Brain pericyte (primary cell): ENCODE measurements around the gene TMEM132D.
"Not testable (repeated sequence)": the region's sequence is repeated elsewhere in the genome, so short reads cannot be mapped to it uniquely, and the experiment has no call there.

Source experiments
- DNase-seq: peaks from one replicate; pipeline ENCODE4 v3.0.0-alpha.2; 2012; ENCODE audit warnings: low read depth, low spot score

The TMEM132D gene

DNA sequence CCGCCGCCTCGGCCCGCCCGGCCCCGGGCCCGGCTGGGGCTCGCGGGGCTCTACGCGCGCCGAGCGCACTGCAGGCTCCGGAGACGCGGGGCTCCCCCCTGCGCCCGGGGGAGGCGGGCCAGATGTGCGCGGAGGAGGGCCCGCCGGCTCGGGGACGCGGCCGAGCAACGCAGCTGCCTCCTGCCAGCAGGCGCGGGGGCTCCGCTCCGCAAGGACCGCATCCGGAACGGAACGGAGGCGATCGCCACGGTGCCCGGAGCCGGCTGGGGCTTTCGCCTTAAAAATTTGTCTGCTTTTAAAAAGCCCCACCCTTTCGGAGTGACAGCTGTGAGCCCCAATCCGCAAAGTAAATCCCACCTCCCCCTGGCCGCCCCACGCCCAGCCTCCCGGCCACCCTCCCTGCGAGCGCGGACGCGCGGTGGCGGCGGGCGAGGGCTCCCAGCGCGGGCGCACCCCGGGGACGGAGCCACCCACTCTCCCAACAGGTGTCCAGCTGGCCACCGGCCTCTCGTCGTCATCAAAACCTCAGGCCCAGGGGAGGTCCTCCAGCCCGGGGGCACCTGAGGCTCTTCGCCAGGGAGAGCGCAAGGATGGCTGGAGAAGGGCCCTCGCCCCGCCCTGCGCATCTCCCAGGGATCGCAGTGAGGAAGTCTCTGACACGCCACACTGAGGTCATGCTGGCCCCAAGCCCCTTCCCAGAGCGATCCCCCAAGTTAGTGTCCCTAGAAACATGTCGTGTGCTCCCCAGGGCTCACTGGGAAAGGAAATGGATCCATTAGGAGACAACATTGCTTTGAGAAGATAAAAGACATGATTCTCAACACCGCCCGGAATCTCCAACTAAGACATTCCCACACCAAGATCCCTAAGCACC, at the start of gene TMEM132D:
TMEM132D (minus strand) TSS at position 70 of the 874 bp plus-strand sequence.
- DNase-seq = no peak

GRCh38 chr12:129949651-129950050, 45.8 kb upstream of the TMEM132D start:
- no peak for DNase-seq

DNA sequence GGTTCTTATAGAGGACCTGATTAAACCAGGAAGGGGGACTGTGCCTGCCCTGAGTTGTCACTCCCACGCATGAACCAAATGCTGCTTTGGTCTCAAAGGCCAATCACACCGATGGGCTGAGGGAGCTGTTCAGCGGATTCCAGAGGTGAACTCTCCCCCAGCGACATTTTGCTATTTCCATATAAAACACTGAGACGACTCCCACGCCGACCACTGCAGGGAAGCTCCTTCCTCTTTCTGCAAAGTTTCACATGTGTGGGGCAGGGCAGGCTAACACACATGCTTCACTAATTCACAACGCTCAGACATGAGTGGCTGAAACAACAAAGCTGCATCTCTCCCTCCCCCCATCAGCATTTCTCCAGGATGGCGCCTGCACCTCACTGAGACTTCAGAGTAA, 37.8 kb upstream of the TMEM132D start:
- no peak for DNase-seq

DNA sequence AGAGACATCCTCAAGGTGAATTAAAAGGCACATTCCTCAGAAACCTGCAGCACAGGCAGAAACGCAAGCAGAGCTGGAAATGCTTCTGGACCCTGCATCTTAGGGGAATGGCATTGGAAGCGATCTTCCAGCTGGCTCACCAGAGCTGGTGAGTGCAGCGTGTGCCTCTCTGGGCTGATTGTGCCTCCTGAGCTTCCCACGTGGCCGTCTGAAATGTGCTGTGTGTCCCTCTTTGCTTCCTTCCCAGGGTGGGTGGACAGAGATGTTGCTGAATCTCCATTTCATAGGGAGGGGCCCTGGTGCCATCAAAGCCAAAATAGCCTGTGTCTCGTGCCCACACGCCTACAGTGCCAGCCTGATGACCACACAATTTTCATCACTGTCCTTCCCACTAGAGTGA, 34.3 kb upstream of the TMEM132D start:
- no peak for DNase-seq

- no peak for DNase-seq
These were observed 33.6 kb upstream of the TMEM132D start for GRCh38 chr12:129937426-129937825.

- DNase-seq = no peak
These were observed 24.8 kb upstream of the TMEM132D start for GRCh38 chr12:129928643-129929042.

- DNase-seq = no peak
These were observed 23.6 kb upstream of the TMEM132D start for GRCh38 chr12:129927316-129927900.

GRCh38 chr12:129911428-129912049, 7.7 kb upstream of the TMEM132D start:
- no peak for DNase-seq

- DNase-seq = no peak
These were observed 5.5 kb upstream of the TMEM132D start for GRCh38 chr12:129909051-129910020.

GRCh38 chr12:129903092-129903945, 506 bp downstream of the TMEM132D start:
- DNase-seq = no peak

DNA sequence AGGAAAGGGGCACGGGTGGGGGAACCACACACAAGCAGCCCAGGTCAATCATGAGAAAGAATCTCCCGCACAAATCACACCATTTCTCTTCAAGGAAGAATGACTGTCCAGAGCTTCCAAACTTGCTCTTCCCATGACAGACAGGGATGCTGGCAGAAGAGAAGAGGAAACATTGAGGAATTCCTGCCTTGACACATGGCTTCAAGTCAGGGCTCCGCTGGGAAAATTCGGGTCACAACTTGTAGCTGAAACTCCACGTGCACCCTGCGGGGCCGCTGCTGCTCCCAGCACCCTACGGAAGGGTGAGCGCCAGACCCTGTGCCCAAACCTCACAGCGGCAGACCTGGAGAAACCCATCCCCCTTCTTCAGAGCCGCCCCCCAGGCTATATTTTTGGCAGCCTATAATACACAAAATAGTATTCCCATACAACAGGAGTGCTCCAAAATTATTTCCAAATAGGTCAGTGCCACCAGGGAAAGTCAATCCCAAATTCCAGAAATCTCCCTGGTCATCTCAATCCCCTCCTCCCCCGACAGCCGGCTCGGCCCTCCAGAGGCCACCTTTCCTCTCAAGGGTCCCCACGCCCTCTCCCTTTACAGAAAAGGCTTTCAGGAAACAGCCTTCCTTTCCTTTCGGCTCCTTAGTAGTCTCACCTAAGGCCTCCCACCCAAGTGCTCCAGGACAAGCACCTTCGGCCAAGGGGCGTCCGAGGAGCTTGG, 1.3 kb downstream of the TMEM132D start:
- no peak for DNase-seq

- DNase-seq = no peak
These were observed 2.6 kb downstream of the TMEM132D start for GRCh38 chr12:129901254-129901653.

DNA sequence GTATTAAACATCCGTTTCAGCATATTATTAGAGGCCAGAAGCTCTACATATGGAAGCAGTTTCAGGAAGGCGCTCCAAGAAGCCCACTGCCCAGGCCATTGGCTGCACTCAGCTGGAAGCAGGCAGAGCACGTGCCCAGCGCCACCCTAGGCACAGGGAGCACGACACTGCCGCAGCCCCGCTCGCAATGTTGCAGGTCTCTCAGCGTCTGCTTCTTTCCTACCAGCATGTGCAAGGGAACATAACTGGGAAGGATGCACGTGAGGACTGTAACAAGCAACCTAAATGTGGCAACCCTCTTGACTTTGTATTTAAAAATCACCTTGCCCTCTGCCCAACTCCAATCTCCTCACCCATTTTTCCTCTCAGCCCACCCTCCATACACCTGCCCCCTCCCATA, 3.5 kb downstream of the TMEM132D start:
- DNase-seq = no peak

DNA sequence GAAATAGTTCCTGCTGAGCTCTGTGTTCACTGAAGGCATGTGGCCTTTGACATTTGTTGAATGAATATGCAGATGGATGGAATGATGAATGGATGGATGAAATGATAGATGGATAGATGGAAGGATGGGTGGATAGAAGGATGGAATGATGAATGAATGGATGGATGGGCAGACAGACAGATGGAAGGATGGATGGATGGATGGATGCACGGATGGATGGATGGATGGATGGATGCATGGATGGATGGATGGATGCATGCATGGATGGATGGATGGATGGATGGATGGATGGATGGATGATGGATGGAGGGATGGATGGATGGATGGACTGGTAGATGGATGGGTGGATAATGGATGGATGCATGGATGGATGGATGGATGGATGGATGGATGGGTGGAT, 4.8 kb downstream of the TMEM132D start:
- not testable (repeated sequence) for DNase-seq

DNA sequence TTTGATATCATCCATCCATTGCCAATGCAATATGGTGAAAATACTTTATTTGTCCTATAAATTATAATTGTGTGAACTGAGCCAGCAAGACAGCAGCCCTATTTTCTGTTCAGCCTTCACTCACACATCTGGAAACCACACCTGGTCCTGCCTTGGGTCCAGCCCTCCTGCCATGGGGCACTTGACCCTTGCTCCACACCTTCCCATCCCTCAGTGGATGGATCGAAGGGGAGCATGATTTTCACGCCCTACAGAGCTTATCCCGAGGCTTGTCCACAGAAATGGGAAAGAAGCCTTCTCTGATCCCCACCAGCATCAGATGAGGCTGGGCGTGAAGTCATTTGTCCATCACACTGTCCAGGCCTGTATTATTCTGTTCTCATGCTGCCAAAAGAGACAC, 10.1 kb downstream of the TMEM132D start:
- DNase-seq = no peak

- DNase-seq = peak; percentile 46
These were observed 16.7 kb downstream of the TMEM132D start for GRCh38 chr12:129887101-129887500.

GRCh38 chr12:129886541-129886940, 17.3 kb downstream of the TMEM132D start:
- no peak for DNase-seq

DNA sequence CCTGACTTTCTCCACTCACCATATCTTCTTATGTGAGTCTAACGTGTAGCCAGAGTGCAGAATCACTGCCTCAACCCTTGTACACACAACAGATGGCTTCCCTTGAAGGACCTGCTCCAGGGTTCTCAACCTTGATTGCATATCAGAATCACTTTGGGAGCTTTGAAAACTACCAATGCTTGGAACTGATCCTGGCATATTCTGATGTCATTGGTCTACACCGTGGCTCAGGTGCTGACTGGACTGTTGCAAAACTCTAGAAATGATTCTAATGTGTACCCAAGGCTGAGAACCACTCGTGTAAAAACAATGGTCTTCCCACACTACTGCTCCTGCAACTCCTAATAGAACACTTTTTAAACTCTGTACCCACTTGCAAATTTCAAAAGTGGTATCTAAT, 18.5 kb downstream of the TMEM132D start:
- DNase-seq = no peak

- DNase-seq = no peak
These were observed 26.4 kb downstream of the TMEM132D start for GRCh38 chr12:129877411-129877810.

DNA sequence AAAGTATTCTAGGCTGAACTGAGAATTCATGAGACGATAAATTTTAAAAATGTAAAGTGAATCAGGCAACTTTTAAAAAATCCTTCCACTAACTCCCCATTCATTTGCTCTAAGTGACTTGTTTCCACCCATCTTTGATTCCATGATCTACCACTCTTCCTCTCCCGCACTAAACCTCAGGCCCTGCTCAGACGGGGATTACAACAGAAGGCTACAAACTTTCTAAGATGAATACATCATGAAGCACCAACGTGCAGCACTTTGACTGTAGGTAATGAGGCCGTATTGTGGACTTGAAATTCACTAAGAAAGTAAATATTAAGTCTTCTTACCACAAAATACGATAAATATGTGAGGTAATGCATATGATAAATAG, 30.0 kb downstream of the TMEM132D start:
- DNase-seq = no peak
